Measurements from ENCODE around the gene ENTPD6.

Gene ENTPD6

DNA sequence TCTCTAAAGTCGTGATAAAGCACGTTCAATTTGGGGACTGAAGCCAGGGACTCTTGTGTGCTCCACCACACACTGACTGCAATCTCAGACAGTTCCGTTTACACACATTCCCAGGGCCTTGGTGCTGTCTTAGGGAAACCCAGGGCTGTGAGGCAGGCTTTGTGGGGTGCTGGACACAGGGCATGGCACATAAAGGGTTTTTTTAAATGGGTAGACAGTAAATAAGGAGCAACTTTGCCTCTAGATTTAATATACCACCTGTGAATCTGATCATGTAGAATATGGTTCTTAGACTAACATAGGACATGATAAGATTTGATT is 2.3 kb downstream of the ENTPD6 start:
- H3K27me3 Mint-ChIP-seq: no peaks in the 10 kb centered on the region
- peaks cover 69% of the 10 kb centered on the region for H3K4me1 Mint-ChIP-seq (ENCODE audit: low read depth)
- peak overlapping the region; percentile 93 for H3K4me3 Mint-ChIP-seq
- H3K36me3 Mint-ChIP-seq: peaks cover 3% of the 10 kb centered on the region
- H3K27ac Mint-ChIP-seq: peak overlapping the region; percentile 30
- H3K9me3 Mint-ChIP-seq (ENCODE audit: low read depth): no peaks in the 10 kb centered on the region

DNA sequence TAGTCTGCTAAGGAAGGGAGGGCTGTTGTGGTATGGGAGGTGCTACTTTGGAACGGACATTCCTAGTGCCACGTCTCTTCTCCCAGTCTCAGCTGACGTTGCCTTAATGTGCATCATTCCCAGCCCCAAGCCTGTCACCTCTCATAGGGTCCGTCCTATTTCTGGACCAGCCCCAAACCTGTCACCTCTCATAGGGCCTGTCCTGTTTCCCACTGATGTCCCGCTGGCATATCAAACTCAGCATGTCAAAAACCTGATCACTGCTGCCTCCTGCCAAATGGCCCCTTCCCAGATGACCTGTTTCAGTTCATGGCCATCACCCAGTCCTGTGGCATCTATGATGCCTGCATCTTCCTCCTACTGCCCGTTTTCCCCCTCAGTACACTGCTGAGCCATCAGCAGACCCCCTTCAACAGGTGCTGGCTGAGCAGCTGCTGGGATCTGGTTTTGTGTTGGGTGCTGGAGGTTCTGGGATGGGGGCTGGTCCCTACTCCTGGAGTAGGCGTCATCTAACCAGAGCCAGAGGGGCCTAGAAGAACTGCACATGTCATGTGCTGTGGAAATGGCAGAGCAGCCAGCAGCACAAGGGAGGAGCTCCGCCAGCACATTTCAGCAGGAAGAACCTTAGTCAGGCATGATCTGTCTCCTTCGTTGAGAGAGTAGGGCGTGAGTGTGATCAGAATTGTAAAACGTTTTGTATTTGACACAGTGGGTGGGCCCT is 3.3 kb downstream of the ENTPD6 start:
- no peak overlapping the region for H3K4me3 Mint-ChIP-seq
- no peaks in the 10 kb centered on the region for H3K27me3 Mint-ChIP-seq
- peaks cover 71% of the 10 kb centered on the region for H3K4me1 Mint-ChIP-seq (ENCODE audit: low read depth)
- H3K9me3 Mint-ChIP-seq (ENCODE audit: low read depth): no peaks in the 10 kb centered on the region
- peaks cover 3% of the 10 kb centered on the region for H3K36me3 Mint-ChIP-seq
- H3K27ac Mint-ChIP-seq: no peak overlapping the region

DNA sequence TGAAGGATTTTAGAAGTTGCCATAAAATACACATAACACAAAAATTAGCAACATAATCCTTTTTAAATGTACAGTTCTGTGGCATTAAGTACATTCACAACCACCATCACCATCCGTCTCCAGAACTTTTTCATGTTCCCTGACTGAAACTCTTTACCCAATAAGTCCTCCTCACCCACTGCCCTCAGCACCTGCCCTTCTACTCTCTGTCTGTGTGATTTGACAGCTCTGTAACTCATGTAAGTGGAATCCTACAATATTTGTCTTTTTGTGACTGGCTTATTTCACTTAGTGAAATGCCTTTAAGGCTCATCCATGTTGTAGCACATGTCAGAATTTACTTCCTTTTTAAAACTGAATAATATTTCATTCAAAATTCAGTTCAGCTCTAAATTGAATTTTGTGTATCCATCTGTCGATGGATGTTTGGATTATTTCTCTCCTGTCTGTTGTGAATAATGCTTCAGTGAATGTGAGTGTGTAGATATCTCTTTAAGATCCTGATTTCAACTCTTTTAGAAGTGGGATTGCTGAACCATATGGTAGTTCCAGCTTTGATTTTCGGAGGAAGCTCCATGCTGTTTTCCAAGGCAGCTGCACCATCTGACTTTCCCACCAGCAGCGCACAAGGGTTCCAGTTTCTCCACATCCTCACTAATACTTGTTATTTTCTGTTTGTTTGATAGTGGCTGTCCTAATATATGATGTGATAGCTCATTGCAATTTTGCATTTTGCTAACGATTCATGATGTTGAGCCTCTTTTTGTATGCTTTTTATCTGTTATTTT is 4.2 kb downstream of the ENTPD6 start:
- Mint-ChIP-seq H3K4me1 (ENCODE audit: low read depth) (peaks cover 69% of the 10 kb centered on the region), H3K27me3 (no peaks in the 10 kb centered on the region), H3K4me3 (no peak overlapping the region), H3K27ac (peak overlapping the region; percentile 4), H3K36me3 (peaks cover 3% of the 10 kb centered on the region), H3K9me3 (ENCODE audit: low read depth) (no peaks in the 10 kb centered on the region)

DNA sequence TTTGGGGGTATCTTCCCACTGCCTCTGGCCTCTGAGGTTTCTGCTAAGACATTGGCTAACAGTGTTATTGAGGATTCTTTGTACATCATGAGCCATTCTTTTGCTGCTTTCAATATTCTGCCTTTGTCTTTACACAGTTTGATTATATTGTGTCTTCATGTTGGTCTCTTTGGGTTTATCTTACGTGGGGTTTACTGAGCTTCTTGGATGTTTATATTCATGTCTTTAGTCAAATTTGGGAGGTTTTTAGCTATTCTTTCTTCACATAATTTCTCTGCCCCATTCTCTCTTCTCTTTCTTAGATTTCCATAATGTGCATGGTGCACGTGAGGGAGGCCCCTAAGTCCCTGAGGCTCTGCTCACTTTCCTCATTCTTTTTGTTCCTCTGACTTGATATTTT is 7.6 kb downstream of the ENTPD6 start:
- H3K9me3 Mint-ChIP-seq (ENCODE audit: low read depth): no peaks in the 10 kb centered on the region
- no peaks in the 10 kb centered on the region for H3K27me3 Mint-ChIP-seq
- peaks cover 47% of the 10 kb centered on the region for H3K4me1 Mint-ChIP-seq (ENCODE audit: low read depth)
- H3K27ac Mint-ChIP-seq: no peak overlapping the region
- H3K4me3 Mint-ChIP-seq: no peak overlapping the region
- H3K36me3 Mint-ChIP-seq: peaks cover 3% of the 10 kb centered on the region

DNA sequence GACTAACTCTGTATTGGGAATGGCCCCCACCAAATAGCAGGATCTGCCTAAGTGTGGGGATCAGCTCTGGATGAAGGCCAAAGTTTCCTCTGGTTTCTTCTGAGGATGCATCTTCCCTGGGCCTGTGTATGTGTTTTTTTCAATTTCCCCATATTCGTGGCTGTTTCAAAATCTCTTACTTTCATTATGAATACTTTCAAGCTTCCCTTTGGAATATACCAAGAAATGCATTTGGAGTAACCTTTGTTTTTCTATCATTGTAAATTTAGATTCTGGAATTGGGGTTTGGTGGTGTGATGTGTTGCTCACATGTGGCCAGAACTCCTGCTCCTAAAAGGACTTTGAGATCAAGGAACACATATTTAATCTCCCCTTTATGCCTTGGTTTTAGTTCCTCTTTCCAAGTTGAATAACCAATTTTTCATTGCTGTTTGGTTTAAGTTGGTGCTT is 8.4 kb downstream of the ENTPD6 start:
- H3K36me3 Mint-ChIP-seq: peaks cover 3% of the 10 kb centered on the region
- H3K9me3 Mint-ChIP-seq (ENCODE audit: low read depth): no peaks in the 10 kb centered on the region
- no peak overlapping the region for H3K4me3 Mint-ChIP-seq
- no peaks in the 10 kb centered on the region for H3K27me3 Mint-ChIP-seq
- no peak overlapping the region for H3K27ac Mint-ChIP-seq
- peaks cover 40% of the 10 kb centered on the region for H3K4me1 Mint-ChIP-seq (ENCODE audit: low read depth)

DNA sequence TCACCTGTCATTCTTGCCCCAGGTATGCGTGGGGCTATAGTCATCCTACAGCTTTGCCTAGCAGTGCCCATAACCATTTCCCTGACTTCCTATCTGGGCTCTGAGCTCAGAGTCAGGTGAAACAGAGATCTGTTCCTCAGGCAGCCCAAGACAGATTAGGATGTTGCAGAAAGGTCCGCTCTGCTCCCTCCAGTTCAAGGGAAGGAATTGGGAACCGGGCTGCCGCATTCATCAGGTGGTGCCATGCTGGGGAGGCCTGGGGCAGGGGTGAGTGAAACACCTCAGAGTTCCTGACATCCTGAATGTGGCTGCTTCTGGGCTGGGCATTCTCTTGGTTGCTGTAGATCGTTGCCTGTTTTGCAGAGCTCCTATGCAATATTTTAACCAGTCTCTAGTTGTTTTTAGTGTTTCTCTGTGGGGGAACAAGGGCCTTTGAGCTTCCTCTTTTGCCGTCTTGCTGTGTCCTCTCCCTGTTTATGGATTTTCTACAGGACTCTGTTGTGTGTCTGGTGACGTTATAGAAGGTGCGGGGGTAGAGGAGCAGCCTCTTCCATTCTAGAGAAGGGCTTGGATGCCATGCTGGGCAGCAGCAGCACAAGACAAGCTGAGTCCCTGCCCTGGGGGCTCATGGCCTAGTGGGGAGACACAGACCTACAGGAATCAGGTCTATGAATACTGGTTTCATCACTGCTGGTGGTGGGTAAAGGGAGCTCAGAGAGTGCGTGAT is 9.2 kb downstream of the ENTPD6 start:
- no peak overlapping the region for H3K4me3 Mint-ChIP-seq
- peaks cover 5% of the 10 kb centered on the region for H3K36me3 Mint-ChIP-seq
- no peak overlapping the region for H3K27ac Mint-ChIP-seq
- no peaks in the 10 kb centered on the region for H3K9me3 Mint-ChIP-seq (ENCODE audit: low read depth)
- H3K4me1 Mint-ChIP-seq (ENCODE audit: low read depth): peaks cover 32% of the 10 kb centered on the region
- H3K27me3 Mint-ChIP-seq: no peaks in the 10 kb centered on the region

DNA sequence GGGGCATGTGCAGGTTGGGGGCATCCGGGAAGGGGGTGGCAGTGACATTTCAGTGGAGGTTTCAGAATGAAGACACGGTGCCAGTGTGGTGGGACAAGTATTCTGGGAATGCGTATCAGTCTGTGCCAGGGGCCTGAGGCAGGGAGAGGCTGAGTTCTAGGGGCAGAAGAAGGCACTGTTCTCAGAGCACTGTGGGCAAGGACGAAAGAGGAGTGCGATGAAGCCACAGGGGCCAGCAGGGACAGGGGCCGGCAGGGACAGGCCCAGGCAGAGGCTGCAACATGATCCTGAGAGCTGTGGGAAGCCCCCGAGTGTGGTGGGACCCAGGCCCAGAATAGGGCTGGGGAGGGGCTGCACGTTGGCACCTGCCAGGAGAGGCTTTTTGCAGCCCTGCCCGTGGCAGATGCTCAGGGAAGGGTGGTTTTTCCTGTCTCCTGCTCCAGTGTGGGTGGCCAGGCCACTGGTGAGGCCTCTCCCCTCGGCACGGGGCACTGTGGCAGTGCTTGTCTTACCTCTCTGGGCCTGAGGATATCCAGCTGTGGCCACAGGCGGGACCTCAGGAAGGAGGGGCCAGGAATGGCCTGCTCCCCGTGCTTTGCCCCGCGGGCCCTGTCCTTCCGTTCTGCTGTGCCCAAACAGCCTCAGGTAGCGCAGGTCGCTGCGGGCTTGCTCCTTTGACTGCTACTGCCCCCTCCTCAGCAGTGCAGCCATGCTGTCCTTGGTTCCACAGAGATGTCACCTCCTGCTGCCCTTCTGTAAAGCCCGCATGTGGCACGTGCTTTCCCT is 10.0 kb downstream of the ENTPD6 start:
- Mint-ChIP-seq H3K27me3 (no peaks in the 10 kb centered on the region), H3K4me3 (no peak overlapping the region), H3K9me3 (ENCODE audit: low read depth) (no peaks in the 10 kb centered on the region), H3K27ac (no peak overlapping the region), H3K36me3 (peaks cover 5% of the 10 kb centered on the region), H3K4me1 (ENCODE audit: low read depth) (peaks cover 25% of the 10 kb centered on the region)

DNA sequence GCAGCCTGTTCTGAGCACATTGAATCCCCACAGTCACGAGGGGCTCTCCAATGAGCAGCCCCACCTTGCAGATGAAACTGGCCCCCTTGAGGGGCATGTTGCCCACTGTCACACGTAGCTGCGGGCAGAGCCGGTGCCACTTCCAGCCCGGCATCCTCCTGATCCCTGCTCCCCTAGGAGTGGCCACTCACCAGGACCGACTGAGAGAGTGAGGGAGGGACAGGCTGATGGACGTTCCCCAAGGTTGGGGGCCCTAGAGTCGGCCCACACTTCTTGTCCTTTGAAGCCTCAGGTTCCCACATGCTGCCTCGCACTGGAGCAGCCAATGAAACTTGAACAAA is 10.5 kb downstream of the ENTPD6 start:
- Mint-ChIP-seq H3K36me3 (peaks cover 3% of the 10 kb centered on the region), H3K4me3 (no peak overlapping the region), H3K4me1 (ENCODE audit: low read depth) (peaks cover 19% of the 10 kb centered on the region), H3K9me3 (ENCODE audit: low read depth) (no peaks in the 10 kb centered on the region), H3K27ac (no peak overlapping the region), H3K27me3 (no peaks in the 10 kb centered on the region)

DNA sequence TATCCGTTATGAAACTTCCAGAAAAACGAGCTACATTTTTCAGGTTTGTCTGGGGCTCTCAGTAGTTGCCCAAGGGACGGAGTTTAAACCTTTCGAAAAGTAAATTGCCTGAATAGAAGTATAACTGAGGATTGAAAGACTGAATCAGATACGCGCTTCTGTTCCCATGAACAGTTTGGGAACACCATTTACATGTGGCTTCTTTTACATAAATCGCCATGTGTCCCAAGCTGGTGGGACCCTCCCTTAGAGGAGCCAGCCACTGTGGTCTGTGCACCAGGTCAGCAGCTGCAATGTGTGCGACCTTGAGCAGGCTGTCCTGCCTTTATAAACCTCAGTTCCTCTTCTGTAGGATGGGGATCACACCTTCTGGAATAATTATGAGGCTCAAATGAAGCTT is 11.0 kb downstream of the ENTPD6 start:
- Mint-ChIP-seq H3K9me3 (ENCODE audit: low read depth) (no peaks in the 10 kb centered on the region), H3K4me1 (ENCODE audit: low read depth) (peaks cover 14% of the 10 kb centered on the region)

DNA sequence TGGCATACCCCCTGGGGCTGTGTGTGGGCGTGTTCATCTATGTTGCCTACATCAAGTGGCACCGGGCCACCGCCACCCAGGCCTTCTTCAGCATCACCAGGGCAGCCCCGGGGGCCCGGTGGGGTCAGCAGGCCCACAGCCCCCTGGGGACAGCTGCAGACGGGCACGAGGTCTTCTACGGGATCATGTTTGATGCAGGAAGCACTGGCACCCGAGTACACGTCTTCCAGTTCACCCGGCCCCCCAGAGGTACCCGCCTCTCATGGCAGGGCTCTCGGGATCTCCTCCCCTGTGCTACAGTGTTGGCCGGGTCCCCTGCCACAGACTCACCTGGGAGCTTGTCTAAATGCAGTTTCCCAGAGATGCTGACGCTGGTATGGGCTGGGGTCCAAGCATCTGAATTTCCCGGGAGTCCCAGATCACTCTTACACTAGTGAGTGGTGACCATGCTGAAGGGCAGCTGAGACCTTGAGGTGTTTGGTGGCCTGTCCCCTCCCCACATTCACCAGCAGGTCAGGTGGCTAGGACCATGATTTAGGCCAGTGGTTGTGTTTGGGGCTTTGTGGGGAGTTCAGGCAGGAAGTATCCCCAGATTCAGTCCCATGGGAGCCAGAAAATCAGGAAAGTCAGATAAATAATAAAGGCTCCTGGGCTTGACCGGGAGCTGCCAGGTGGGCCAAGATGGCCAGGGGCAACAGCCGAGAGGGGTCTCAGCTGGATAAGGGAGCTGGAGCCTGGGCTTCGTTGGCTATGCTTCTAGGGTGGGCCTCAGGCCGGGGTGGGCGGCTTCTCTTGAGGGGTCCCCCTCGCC is 11.8 kb downstream of the ENTPD6 start:
- H3K27me3 Mint-ChIP-seq: no peaks in the 10 kb centered on the region
- peaks cover 12% of the 10 kb centered on the region for H3K4me1 Mint-ChIP-seq (ENCODE audit: low read depth)
- peaks cover 3% of the 10 kb centered on the region for H3K36me3 Mint-ChIP-seq
- no peak overlapping the region for H3K4me3 Mint-ChIP-seq
- no peaks in the 10 kb centered on the region for H3K9me3 Mint-ChIP-seq (ENCODE audit: low read depth)
- no peak overlapping the region for H3K27ac Mint-ChIP-seq

More for the DNA sequence above, 11.0 kb downstream of the ENTPD6 start:
- Mint-ChIP-seq H3K27me3 (no peaks in the 10 kb centered on the region), H3K36me3 (peaks cover 3% of the 10 kb centered on the region), H3K27ac (no peak overlapping the region), H3K4me3 (no peak overlapping the region)

DNA sequence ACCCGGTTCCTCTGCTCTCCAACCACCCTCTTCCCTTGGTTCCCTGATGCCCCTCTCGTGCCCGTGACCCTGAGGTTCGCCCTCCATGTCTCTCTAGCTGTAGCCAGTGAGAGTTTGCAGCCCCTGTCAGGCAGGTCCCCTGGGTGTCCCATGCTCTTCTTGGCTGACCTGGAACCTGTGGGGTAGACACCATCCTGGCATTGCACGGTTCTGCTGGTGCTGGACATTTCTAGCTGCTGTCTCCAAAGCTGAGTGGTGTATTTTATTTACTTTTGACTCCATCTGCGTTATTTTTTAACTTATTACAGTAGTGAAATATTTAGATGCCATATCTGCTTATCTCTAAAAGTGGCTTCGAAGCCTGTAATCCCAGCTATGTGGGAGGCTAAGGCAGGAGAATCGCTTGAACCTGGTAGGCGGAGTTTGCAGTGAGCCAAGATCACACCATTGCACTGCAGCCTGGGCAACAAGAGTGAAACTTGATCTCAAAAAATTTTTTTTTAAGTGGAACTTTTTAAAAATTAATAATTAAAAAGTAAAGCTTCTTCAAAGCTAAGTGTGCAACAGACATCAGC is 12.5 kb downstream of the ENTPD6 start:
- Mint-ChIP-seq H3K4me1 (ENCODE audit: low read depth) (peaks cover 6% of the 10 kb centered on the region), H3K36me3 (peaks cover 3% of the 10 kb centered on the region), H3K4me3 (no peak overlapping the region), H3K27ac (no peak overlapping the region), H3K27me3 (no peaks in the 10 kb centered on the region), H3K9me3 (ENCODE audit: low read depth) (no peaks in the 10 kb centered on the region)

DNA sequence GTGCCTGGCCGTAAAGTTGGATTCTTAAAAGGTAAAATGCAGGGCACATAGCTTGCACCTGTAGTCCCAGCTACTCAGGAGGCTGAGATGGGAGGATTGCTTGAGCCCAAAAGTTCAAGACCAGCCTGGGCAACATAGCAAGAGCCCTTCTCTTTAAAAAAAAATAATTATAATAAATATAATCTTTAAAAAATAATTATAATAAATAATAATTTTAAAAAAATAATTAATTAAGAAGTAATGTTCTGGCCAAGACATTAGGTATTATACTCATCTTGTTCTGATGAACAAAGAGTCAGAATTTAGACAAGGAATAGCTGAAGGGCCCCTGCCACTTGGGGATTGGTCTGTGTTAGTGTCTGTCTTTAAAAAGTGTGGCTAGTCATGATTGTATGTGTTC is 13.9 kb downstream of the ENTPD6 start:
- H3K27me3 Mint-ChIP-seq: no peaks in the 10 kb centered on the region
- H3K4me3 Mint-ChIP-seq: no peak overlapping the region
- no peaks in the 10 kb centered on the region for H3K9me3 Mint-ChIP-seq (ENCODE audit: low read depth)
- peaks cover 2% of the 10 kb centered on the region for H3K4me1 Mint-ChIP-seq (ENCODE audit: low read depth)
- peaks cover 3% of the 10 kb centered on the region for H3K36me3 Mint-ChIP-seq
- H3K27ac Mint-ChIP-seq: no peak overlapping the region

DNA sequence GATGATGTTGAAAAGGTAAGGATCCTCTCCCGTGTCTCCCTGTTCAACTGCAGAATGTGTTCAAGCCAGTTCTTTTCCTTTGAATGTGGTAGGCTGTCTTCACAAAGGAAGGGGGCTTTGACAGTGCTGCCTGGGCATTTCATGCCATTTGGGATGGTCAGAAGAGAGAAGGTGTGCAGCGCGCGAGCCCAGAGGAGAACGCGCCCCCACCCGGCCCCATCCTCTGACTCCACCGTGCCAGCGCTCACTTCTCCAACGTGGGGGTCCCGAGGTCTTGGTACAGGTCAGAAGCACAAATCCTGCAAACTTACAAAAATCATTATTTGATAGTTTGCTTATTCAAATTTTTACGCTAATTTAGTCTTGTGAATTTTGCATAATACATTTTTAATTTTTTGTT is 14.4 kb downstream of the ENTPD6 start:
- Mint-ChIP-seq H3K36me3 (peaks cover 3% of the 10 kb centered on the region), H3K27ac (no peak overlapping the region), H3K4me1 (ENCODE audit: low read depth) (peaks cover under 1% of the 10 kb centered on the region), H3K4me3 (no peak overlapping the region), H3K9me3 (ENCODE audit: low read depth) (no peaks in the 10 kb centered on the region), H3K27me3 (no peaks in the 10 kb centered on the region)

DNA sequence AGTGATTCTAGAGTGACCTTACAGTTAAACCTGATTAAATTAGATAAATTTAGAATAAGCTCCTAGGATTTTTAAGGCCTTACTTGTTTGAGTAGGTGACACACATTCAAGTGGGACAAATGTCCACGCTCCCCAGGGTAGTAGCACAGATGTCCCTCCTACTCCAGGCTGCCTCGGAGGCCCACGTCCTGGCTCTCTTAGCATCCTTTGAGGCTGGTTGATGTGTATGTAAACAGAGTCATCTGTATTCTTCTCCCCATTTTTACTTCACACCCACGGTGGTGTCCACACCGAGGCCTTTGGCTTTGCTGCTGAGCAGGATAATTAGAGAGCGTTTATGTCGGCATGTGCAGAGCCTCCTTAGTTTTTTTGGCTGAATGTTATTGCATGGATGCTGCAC is 15.8 kb downstream of the ENTPD6 start:
- Mint-ChIP-seq H3K36me3 (peaks cover 5% of the 10 kb centered on the region), H3K4me3 (no peak overlapping the region), H3K4me1 (ENCODE audit: low read depth) (no peaks in the 10 kb centered on the region), H3K27me3 (no peaks in the 10 kb centered on the region), H3K27ac (no peak overlapping the region), H3K9me3 (ENCODE audit: low read depth) (no peaks in the 10 kb centered on the region)

Measured in activated naive CD8-positive, alpha-beta T cell (primary cell).